GM19463 (cell line): Measurements from ENCODE around the gene PFN2.

ENCODE experiments used
- ATAC-seq: cut with Tn5 transposase; IDR thresholded peaks from one replicate; pipeline ENCODE4 v1.9.1; 2021; ENCODE audit warnings: mild to moderate bottlenecking, moderate library complexity; ENCODE audit not compliant: unreplicated experiment

Gene PFN2

GRCh38 chr3:149933008-149933407, 37.7 kb downstream of the PFN2 start:
- ATAC-seq: no peak

GRCh38 chr3:149920119-149920518, 50.6 kb downstream of the PFN2 start:
- ATAC-seq: no peak

GRCh38 chr3:149919509-149919908, 51.2 kb downstream of the PFN2 start:
- no peak for ATAC-seq

GRCh38 chr3:149917124-149917667, 53.5 kb downstream of the PFN2 start:
- no peak for ATAC-seq
